Esophagus squamous epithelium (tissue), 4 donors: Measurements from ENCODE around the gene KCNMB1.

Experiments used
- CTCF ChIP-seq, 6 experiments: fragments of 450-650 bp in 4 of 6; fragments of 200-600 bp in 2 of 6; sonication (generic) in 2 of 6; IDR thresholded peaks; one replicate each; pipeline ENCODE4 v1.5.1; 2016 to 2019; ENCODE audit warnings: antibody characterized with exemption in 6 of 6, mild to moderate bottlenecking in 4 of 6, moderate library complexity in 4 of 6
- POLR2A ChIP-seq, 4 donors: fragments of 450-650 bp; IDR thresholded peaks; one replicate each; pipeline ENCODE4 v1.6.1; 2017; ENCODE audit warnings: antibody characterized with exemption in 4 of 4, mild to moderate bottlenecking in 4 of 4, moderate library complexity in 3 of 4

GRCh38 chr5:170436335-170436734 lies 47.2 kb upstream of the KCNMB1 start:
- TF ChIP-seq CTCF (IDR thresholded peaks at IDR 0.05) (no peak), POLR2A (IDR thresholded peaks at IDR 0.05) (no peak)
